Erythroblast (primary cell): ENCODE measurements around the gene UBE2D3.

Experiments
- GATA1 ChIP-seq: IDR thresholded peaks from 2 replicates; pipeline ENCODE4 v1.6.1; 2011; ENCODE audit warnings: low read depth, mild to moderate bottlenecking, control low read depth, low read length, moderate library complexity
- POLR2A ChIP-seq: IDR thresholded peaks from 2 replicates; pipeline ENCODE4 v1.6.1; 2011; ENCODE audit warnings: mild to moderate bottlenecking, low read length

DNA sequence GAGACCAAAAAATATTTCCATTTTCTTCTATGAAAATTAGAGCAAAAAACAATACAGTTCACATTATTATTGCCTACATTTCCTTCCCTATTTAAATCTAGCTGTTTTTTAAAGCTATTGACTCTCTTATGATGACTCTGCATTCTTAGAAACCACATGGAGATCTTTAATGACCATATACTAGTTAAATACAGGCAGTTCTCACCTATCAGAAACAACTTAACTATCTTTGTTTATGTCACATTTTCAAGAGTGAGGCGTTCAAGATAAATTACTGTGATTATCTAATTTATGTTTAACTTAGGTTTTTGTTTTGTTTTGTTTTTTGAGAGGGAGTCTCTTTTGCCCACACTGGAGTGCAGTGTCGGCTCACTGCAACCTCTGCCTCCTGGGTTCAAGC lies 44.4 kb upstream of the UBE2D3 start:
- TF ChIP-seq POLR2A: no peak
- TF ChIP-seq GATA1: no peak
